Activated naive CD4-positive, alpha-beta T cell treated with anti-CD3 and anti-CD28 coated beads, Interleukin-2, amount 50 U/mL, for 24 hours (primary cell): ENCODE results near the gene CPSF6.
"Not testable (repeated sequence)": the region's sequence is repeated elsewhere in the genome, so short reads cannot be mapped to it uniquely, and the experiment has no call there.

Experiments
- H3K27ac Mint-ChIP-seq: one replicate; pipeline ENCODE4 v1.8.0; 2021; ENCODE audit warnings: mild to moderate bottlenecking, mixed read lengths
- H3K27me3 Mint-ChIP-seq: one replicate; pipeline ENCODE4 v1.8.0; 2021; ENCODE audit warnings: mixed read lengths
- H3K36me3 Mint-ChIP-seq: one replicate; pipeline ENCODE4 v1.8.0; 2021; ENCODE audit warnings: mixed read lengths
- H3K4me1 Mint-ChIP-seq: one replicate; pipeline ENCODE4 v1.8.0; 2021; ENCODE audit warnings: mixed read lengths
- H3K4me3 Mint-ChIP-seq: one replicate; pipeline ENCODE4 v1.8.0; 2021; ENCODE audit warnings: mild to moderate bottlenecking, mixed read lengths
- H3K9me3 Mint-ChIP-seq: one replicate; pipeline ENCODE4 v1.8.0; 2021; ENCODE audit warnings: mixed read lengths

CPSF6 gene

GRCh38 chr12:69243099-69244084 lies 4.0 kb downstream of the CPSF6 start:
- Mint-ChIP-seq H3K9me3 (no peaks in the 10 kb centered on the region), H3K27me3 (no peaks in the 10 kb centered on the region), H3K4me1 (peaks cover 77% of the 10 kb centered on the region), H3K36me3 (peaks cover 1% of the 10 kb centered on the region), H3K4me3 (peak overlapping the region; percentile 63), H3K27ac (no peak overlapping the region)

- Mint-ChIP-seq H3K4me1 (peaks cover 86% of the 10 kb centered on the region), H3K27me3 (no peaks in the 10 kb centered on the region), H3K27ac (peak overlapping the region; percentile 36), H3K36me3 (peaks cover 4% of the 10 kb centered on the region), H3K4me3 (peak overlapping the region; percentile 63), H3K9me3 (no peaks in the 10 kb centered on the region)
Measured at GRCh38 chr12:69247268-69248018, 8.1 kb downstream of the CPSF6 start.

GRCh38 chr12:69252033-69252432 lies 12.7 kb downstream of the CPSF6 start:
- no peaks in the 10 kb centered on the region for H3K27me3 Mint-ChIP-seq
- H3K9me3 Mint-ChIP-seq: no peaks in the 10 kb centered on the region
- peaks cover 10% of the 10 kb centered on the region for H3K36me3 Mint-ChIP-seq

GRCh38 chr12:69254046-69254445 lies 14.7 kb downstream of the CPSF6 start:
- H3K4me1 Mint-ChIP-seq: peaks cover 52% of the 10 kb centered on the region
- H3K4me3 Mint-ChIP-seq: no peak overlapping the region
- no peaks in the 10 kb centered on the region for H3K27me3 Mint-ChIP-seq
- H3K27ac Mint-ChIP-seq: peak overlapping the region; percentile 76
- peaks cover 16% of the 10 kb centered on the region for H3K36me3 Mint-ChIP-seq
- H3K9me3 Mint-ChIP-seq: no peaks in the 10 kb centered on the region

More at GRCh38 chr12:69252033-69252432, 12.7 kb downstream of the CPSF6 start:
- H3K4me3 Mint-ChIP-seq: no peak overlapping the region
- peaks cover 69% of the 10 kb centered on the region for H3K4me1 Mint-ChIP-seq
- H3K27ac Mint-ChIP-seq: peak overlapping the region; percentile 83

GRCh38 chr12:69254862-69255261 lies 15.5 kb downstream of the CPSF6 start:
- peaks cover 16% of the 10 kb centered on the region for H3K36me3 Mint-ChIP-seq
- no peaks in the 10 kb centered on the region for H3K9me3 Mint-ChIP-seq
- peaks cover 44% of the 10 kb centered on the region for H3K4me1 Mint-ChIP-seq
- no peak overlapping the region for H3K4me3 Mint-ChIP-seq
- no peaks in the 10 kb centered on the region for H3K27me3 Mint-ChIP-seq
- H3K27ac Mint-ChIP-seq: no peak overlapping the region

GRCh38 chr12:69258655-69259054 lies 19.3 kb downstream of the CPSF6 start:
- peaks cover 30% of the 10 kb centered on the region for H3K36me3 Mint-ChIP-seq

GRCh38 chr12:69262264-69262974 lies 23.1 kb downstream of the CPSF6 start:
- Mint-ChIP-seq H3K27me3 (no peaks in the 10 kb centered on the region), H3K9me3 (no peaks in the 10 kb centered on the region), H3K27ac (no peak overlapping the region), H3K4me3 (no peak overlapping the region), H3K4me1 (peaks cover 18% of the 10 kb centered on the region), H3K36me3 (peaks cover 26% of the 10 kb centered on the region)

More at GRCh38 chr12:69258655-69259054, 19.3 kb downstream of the CPSF6 start:
- Mint-ChIP-seq H3K27ac (no peak overlapping the region), H3K9me3 (no peaks in the 10 kb centered on the region), H3K4me1 (peaks cover 16% of the 10 kb centered on the region), H3K27me3 (no peaks in the 10 kb centered on the region), H3K4me3 (no peak overlapping the region)

GRCh38 chr12:69265205-69265604 lies 25.8 kb downstream of the CPSF6 start:
- no peak overlapping the region for H3K4me3 Mint-ChIP-seq
- no peaks in the 10 kb centered on the region for H3K27me3 Mint-ChIP-seq
- H3K4me1 Mint-ChIP-seq: peaks cover 23% of the 10 kb centered on the region
- H3K27ac Mint-ChIP-seq: no peak overlapping the region
- no peaks in the 10 kb centered on the region for H3K9me3 Mint-ChIP-seq
- H3K36me3 Mint-ChIP-seq: peaks cover 18% of the 10 kb centered on the region

- peaks cover 23% of the 10 kb centered on the region for H3K4me1 Mint-ChIP-seq
- H3K9me3 Mint-ChIP-seq, H3K4me3 Mint-ChIP-seq, H3K27ac Mint-ChIP-seq, H3K27me3 Mint-ChIP-seq: not testable (repeated sequence)
- peaks cover 15% of the 10 kb centered on the region for H3K36me3 Mint-ChIP-seq
Measured at GRCh38 chr12:69265633-69266032, 26.3 kb downstream of the CPSF6 start.

- Mint-ChIP-seq H3K4me1 (peaks cover 27% of the 10 kb centered on the region), H3K36me3 (peaks cover 11% of the 10 kb centered on the region), H3K27ac (no peak overlapping the region), H3K9me3 (no peaks in the 10 kb centered on the region), H3K27me3 (no peaks in the 10 kb centered on the region), H3K4me3 (no peak overlapping the region)
Measured at GRCh38 chr12:69266036-69266635, 26.8 kb downstream of the CPSF6 start.

GRCh38 chr12:69269736-69270135 lies 30.4 kb downstream of the CPSF6 start:
- Mint-ChIP-seq H3K9me3 (no peaks in the 10 kb centered on the region), H3K36me3 (peaks cover 3% of the 10 kb centered on the region), H3K4me1 (peaks cover 48% of the 10 kb centered on the region), H3K4me3 (no peak overlapping the region), H3K27ac (no peak overlapping the region), H3K27me3 (no peaks in the 10 kb centered on the region)

- Mint-ChIP-seq H3K4me1 (peaks cover 59% of the 10 kb centered on the region), H3K36me3 (peaks cover 2% of the 10 kb centered on the region), H3K4me3 (no peak overlapping the region), H3K27me3 (no peaks in the 10 kb centered on the region), H3K27ac (peak overlapping the region; percentile 41), H3K9me3 (no peaks in the 10 kb centered on the region)
Measured at GRCh38 chr12:69272511-69272910, 33.1 kb downstream of the CPSF6 start.

- Mint-ChIP-seq H3K4me3 (no peak overlapping the region), H3K27me3 (no peaks in the 10 kb centered on the region), H3K36me3 (peaks cover 2% of the 10 kb centered on the region), H3K9me3 (no peaks in the 10 kb centered on the region), H3K4me1 (peaks cover 68% of the 10 kb centered on the region), H3K27ac (peak overlapping the region; percentile 79)
Measured at GRCh38 chr12:69274861-69275260, 35.5 kb downstream of the CPSF6 start.

- Mint-ChIP-seq H3K36me3 (peaks cover 2% of the 10 kb centered on the region), H3K27me3 (no peaks in the 10 kb centered on the region), H3K4me1 (peaks cover 63% of the 10 kb centered on the region), H3K4me3 (peak overlapping the region; percentile 65), H3K27ac (peak overlapping the region; percentile 97), H3K9me3 (no peaks in the 10 kb centered on the region)
Measured at GRCh38 chr12:69275471-69275891, 36.1 kb downstream of the CPSF6 start.
